HepG2 (cell line): Measurements from ENCODE around the gene INTS1. TPM values are rescaled to one million over a fixed set of nuclear protein-coding genes. Genes with fewer than 3 reads are reported as not detected.
A peak's percentile ranks its signal among the peaks of the same experiment; 100 is the strongest.

ENCODE experiments used
- ELF1 ChIP-seq: sonication (generic); formaldehyde crosslinking; IDR thresholded peaks from 2 replicates; pipeline ENCODE4 v1.4.0; 2020; ENCODE audit warnings: missing genetic modification reagents
- FOXA3 ChIP-seq: IDR thresholded peaks from 2 replicates; pipeline ENCODE4 v1.6.1; 2016; ENCODE audit warnings: missing genetic modification reagents, missing compliant biosample characterization
- FOXO1 ChIP-seq: sonication (generic); formaldehyde crosslinking; IDR thresholded peaks from 2 replicates; pipeline ENCODE4 v1.4.0; 2020; ENCODE audit warnings: missing genetic modification reagents
- HNF4A ChIP-seq: sonication (generic); formaldehyde crosslinking; IDR thresholded peaks from 2 replicates; pipeline ENCODE4 v1.4.0; 2020; ENCODE audit warnings: missing genetic modification reagents
- HNRNPL ChIP-seq: fragments of 200-400 bp; formaldehyde crosslinking; IDR thresholded peaks from 2 replicates; pipeline ENCODE4 v1.6.1; 2017; ENCODE audit warnings: mild to moderate bottlenecking, low read depth, low read length
- KDM5B ChIP-seq: sonication (generic); formaldehyde crosslinking; IDR thresholded peaks from 2 replicates; pipeline ENCODE4 v1.4.0; 2020; ENCODE audit warnings: missing genetic modification reagents, mild to moderate bottlenecking, borderline replicate concordance
- MYC ChIP-seq: sonication (generic); formaldehyde crosslinking; IDR thresholded peaks from 2 replicates; pipeline ENCODE4 v1.9.0; 2021; ENCODE audit warnings: missing genetic modification reagents, borderline replicate concordance
- NR1H2 ChIP-seq: sonication (generic); formaldehyde crosslinking; IDR thresholded peaks from 2 replicates; pipeline ENCODE4 v1.8.1; 2022; ENCODE audit warnings: low read depth, missing genetic modification reagents, borderline replicate concordance
- NR2F6 ChIP-seq, 2 experiments: IDR thresholded peaks; 2 replicates each; pipeline ENCODE4 v1.6.1; 2016; ENCODE audit warnings: antibody characterized with exemption in 1 of 2, mild to moderate bottlenecking in 1 of 2
- POGZ ChIP-seq: sonication (generic); formaldehyde crosslinking; IDR thresholded peaks from 2 replicates; pipeline ENCODE4 v1.4.0; 2020; ENCODE audit warnings: mild to moderate bottlenecking, missing genetic modification reagents
- RARA ChIP-seq: IDR thresholded peaks from 2 replicates; pipeline ENCODE4 v1.6.1; 2016; ENCODE audit warnings: missing genetic modification reagents, missing compliant biosample characterization
- REPIN1 ChIP-seq: sonication (generic); formaldehyde crosslinking; IDR thresholded peaks from 2 replicates; pipeline ENCODE4 v1.8.0; 2022; ENCODE audit warnings: missing genetic modification reagents, low read depth, mild to moderate bottlenecking, borderline replicate concordance
- SALL1 ChIP-seq: sonication (generic); formaldehyde crosslinking; IDR thresholded peaks from 2 replicates; pipeline ENCODE4 v1.8.0; 2022; ENCODE audit warnings: mild to moderate bottlenecking, missing genetic modification reagents
- SAP130 ChIP-seq: IDR thresholded peaks from 2 replicates; pipeline ENCODE4 v1.6.1; 2016; ENCODE audit warnings: low read depth
- STAG1 ChIP-seq: sonication (generic); formaldehyde crosslinking; IDR thresholded peaks from 2 replicates; pipeline ENCODE4 v1.4.0; 2020; ENCODE audit warnings: missing genetic modification reagents
- ZNF296 ChIP-seq: sonication (generic); formaldehyde crosslinking; conservative IDR thresholded peaks from 2 replicates; pipeline ENCODE4 v1.5.0; 2020; ENCODE audit warnings: mild to moderate bottlenecking, missing genetic modification reagents
- ZNF317 ChIP-seq: sonication (generic); formaldehyde crosslinking; IDR thresholded peaks from 2 replicates; pipeline ENCODE4 v1.5.0; 2020; ENCODE audit warnings: mild to moderate bottlenecking, missing genetic modification reagents
- ZNF7 ChIP-seq: IDR thresholded peaks from 2 replicates; pipeline ENCODE4 v1.6.1; 2016; ENCODE audit warnings: missing biosample characterization, missing genetic modification reagents
- polyA plus RNA-seq, 8 experiments: library from polyadenylated mRNA; depleted of rRNA in 3 of 8; stranded (reverse) in 7 of 8; unstranded in 1 of 8; fragments of >200 nt; fragmentation: Illumina TruSeq in 4 of 8; extraction: Trizol in 4 of 8; gene quantifications; 2 replicates each; pipeline versions ENCODE4 v1.2.1 to v1.2.3, GENCODE V29; 2011 to 2016; ENCODE audit warnings: low read depth in 4 of 8, missing spikeins in 1 of 8, mixed read lengths in 1 of 8; ENCODE audit not compliant: insufficient read depth in 1 of 8
- total RNA-seq, 5 experiments: library from RNA; depleted of rRNA; stranded (reverse); fragments of >200 nt; fragmentation: Illumina TruSeq; extraction: Trizol; gene quantifications; 2 replicates each; pipeline ENCODE4 v1.2.3, GENCODE V29; 2016; ENCODE audit warnings: low read depth in 1 of 5
- TF ChIP-seq, protein P1 (sequence below): sonication (generic); formaldehyde crosslinking; IDR thresholded peaks from 2 replicates; pipeline ENCODE4 v1.4.0; 2020; ENCODE audit warnings: missing genetic modification reagents
- TF ChIP-seq, protein P2 (sequence below): sonication (generic); formaldehyde crosslinking; IDR thresholded peaks from 2 replicates; pipeline ENCODE4 v1.4.0; 2020; ENCODE audit warnings: missing genetic modification reagents

INTS1 gene
- total and polyA plus RNA-seq, 2 of the 13 experiments (the other 11 are each of a cell fraction or from before 2014, with no cell fraction given), result 13.7 to 29.0 TPM

- TF ChIP-seq HNRNPL (peak; percentile 71), NR1H2 (CRISPR knock-in tag) (no peak), FOXO1 (peak; percentile 10; the same call in 1 of the 2 replicates), STAG1 (CRISPR knock-in tag) (no peak), FOXA3 (CRISPR knock-in tag) (0 out of 2 replicates have a peak, but pooled peaks have one; percentile 7), ZNF7 (CRISPR knock-in tag) (no peak), ELF1 (CRISPR knock-in tag) (peak; percentile 75), ZNF317 (CRISPR knock-in tag) (0 out of 2 replicates have a peak, but pooled peaks have one; percentile 30), ZNF296 (CRISPR knock-in tag) (peak; percentile 42; the same call in 1 of the 2 replicates), MYC (CRISPR knock-in tag) (peak; percentile 36; the same call in 1 of the 2 replicates), KDM5B (CRISPR knock-in tag) (0 out of 2 replicates have a peak, but pooled peaks have one; percentile 9), NR2F6 (IDR thresholded peaks at IDR 0.05) (no peak; the same call in 1 of the 2 replicates), NR2F6 (CRISPR knock-in tag; IDR thresholded peaks at IDR 0.05) (peak; percentile 69; the same call in 1 of the 2 replicates), SALL1 (CRISPR knock-in tag) (peak; percentile 7; the same call in 1 of the 2 replicates), SAP130 (CRISPR knock-in tag) (peak; percentile 72), POGZ (CRISPR knock-in tag) (peak; percentile 55), HNF4A (CRISPR knock-in tag) (peak; percentile 46; the same call in 1 of the 2 replicates), REPIN1 (CRISPR knock-in tag) (0 out of 2 replicates have a peak, but pooled peaks have one; percentile 25), RARA (CRISPR knock-in tag) (0 out of 2 replicates have a peak, but pooled peaks have one; percentile 18)
- TF ChIP-seq, protein P1, sequence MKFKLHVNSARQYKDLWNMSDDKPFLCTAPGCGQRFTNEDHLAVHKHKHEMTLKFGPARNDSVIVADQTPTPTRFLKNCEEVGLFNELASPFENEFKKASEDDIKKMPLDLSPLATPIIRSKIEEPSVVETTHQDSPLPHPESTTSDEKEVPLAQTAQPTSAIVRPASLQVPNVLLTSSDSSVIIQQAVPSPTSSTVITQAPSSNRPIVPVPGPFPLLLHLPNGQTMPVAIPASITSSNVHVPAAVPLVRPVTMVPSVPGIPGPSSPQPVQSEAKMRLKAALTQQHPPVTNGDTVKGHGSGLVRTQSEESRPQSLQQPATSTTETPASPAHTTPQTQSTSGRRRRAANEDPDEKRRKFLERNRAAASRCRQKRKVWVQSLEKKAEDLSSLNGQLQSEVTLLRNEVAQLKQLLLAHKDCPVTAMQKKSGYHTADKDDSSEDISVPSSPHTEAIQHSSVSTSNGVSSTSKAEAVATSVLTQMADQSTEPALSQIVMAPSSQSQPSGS (CRISPR knock-in tag), result no peak
- TF ChIP-seq, protein P2, sequence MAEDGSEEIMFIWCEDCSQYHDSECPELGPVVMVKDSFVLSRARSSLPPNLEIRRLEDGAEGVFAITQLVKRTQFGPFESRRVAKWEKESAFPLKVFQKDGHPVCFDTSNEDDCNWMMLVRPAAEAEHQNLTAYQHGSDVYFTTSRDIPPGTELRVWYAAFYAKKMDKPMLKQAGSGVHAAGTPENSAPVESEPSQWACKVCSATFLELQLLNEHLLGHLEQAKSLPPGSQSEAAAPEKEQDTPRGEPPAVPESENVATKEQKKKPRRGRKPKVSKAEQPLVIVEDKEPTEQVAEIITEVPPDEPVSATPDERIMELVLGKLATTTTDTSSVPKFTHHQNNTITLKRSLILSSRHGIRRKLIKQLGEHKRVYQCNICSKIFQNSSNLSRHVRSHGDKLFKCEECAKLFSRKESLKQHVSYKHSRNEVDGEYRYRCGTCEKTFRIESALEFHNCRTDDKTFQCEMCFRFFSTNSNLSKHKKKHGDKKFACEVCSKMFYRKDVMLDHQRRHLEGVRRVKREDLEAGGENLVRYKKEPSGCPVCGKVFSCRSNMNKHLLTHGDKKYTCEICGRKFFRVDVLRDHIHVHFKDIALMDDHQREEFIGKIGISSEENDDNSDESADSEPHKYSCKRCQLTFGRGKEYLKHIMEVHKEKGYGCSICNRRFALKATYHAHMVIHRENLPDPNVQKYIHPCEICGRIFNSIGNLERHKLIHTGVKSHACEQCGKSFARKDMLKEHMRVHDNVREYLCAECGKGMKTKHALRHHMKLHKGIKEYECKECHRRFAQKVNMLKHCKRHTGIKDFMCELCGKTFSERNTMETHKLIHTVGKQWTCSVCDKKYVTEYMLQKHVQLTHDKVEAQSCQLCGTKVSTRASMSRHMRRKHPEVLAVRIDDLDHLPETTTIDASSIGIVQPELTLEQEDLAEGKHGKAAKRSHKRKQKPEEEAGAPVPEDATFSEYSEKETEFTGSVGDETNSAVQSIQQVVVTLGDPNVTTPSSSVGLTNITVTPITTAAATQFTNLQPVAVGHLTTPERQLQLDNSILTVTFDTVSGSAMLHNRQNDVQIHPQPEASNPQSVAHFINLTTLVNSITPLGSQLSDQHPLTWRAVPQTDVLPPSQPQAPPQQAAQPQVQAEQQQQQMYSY (CRISPR knock-in tag), result peak; percentile 98
Measured at GRCh38 chr7:1460821-1461645, 43.2 kb downstream of the INTS1 start (continued).
